NCI-H2227 (cell line): ENCODE results near the gene CAMK2D.
A peak's percentile ranks its signal among the peaks of the same experiment; 100 is the strongest.
"Not testable (repeated sequence)": the region's sequence is repeated elsewhere in the genome, so short reads cannot be mapped to it uniquely, and the experiment has no call there.

Source experiments
- DNase-seq: peaks from one replicate; lab custom pipeline; 2025; ENCODE audit not compliant: unreplicated experiment; lab: John Stamatoyannopoulos, UW

CAMK2D gene

DNA sequence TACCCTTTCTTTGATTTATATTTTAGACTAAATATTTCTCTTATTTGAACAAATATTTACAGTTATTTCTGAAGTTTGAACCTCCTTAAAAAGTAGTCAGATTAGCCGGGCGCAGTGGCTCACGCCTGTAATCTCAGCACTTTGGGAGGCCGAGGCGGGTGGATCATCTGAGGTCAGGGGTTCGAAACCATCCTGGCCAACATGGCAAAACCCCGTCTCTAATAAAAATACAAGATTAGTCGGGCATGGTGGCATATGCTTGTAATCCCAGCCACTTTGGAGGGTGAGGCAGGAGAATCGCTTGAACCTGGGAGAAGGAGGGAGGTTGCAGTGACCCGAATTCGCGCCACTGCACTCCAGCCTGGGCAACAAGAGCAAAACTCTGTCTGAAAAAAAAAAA lies 2.4 kb upstream of the CAMK2D start:
- DNase-seq = not testable (repeated sequence)

- no peak for DNase-seq
Observed at GRCh38 chr4:113763029-113763285, 1.4 kb upstream of the CAMK2D start.

DNA sequence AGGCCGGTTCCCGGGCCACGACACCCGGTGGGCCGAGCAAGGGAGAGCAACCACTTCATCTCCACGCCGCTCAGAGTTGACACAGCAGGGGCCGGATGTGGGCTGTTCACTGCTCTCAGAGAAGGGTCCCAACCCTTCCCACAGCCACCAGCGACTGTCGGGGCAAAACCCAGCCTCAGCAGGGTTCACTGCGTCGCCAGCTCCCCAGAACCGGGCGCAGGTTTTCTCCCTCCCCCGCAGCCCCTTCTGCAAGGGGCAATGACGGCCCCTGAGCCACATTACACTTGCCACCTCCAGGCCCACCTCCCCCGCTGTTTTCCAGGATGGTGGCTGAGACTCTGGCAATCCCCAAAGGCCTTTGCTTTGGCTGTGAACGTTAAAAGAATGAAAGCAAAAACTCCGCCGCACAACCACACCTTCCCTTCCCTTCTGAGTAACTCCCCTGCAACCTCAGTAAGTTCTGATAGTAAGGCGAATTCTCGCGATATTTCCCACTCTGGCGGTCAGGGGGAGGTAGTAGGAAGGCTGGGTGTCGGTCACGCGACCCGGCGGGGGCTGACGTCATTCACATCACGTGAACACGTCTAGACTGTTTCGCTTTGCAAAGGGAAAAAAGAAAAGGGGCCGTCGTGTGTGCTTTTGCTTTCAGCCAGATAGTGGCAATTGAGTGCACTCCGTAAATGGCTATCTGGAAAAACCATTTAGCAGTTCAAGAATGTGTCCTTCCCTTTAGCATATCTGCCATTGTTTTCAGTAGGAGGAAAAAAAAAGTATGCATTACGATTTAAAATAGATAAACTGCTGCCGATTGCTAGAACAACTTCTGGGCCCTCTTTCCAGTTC lies 869 bp upstream of the CAMK2D start:
- peak; percentile 99 for DNase-seq

GRCh38 chr4:113760795-113761619 lies 531 bp downstream of the CAMK2D start:
- DNase-seq = peak; percentile 60

DNA sequence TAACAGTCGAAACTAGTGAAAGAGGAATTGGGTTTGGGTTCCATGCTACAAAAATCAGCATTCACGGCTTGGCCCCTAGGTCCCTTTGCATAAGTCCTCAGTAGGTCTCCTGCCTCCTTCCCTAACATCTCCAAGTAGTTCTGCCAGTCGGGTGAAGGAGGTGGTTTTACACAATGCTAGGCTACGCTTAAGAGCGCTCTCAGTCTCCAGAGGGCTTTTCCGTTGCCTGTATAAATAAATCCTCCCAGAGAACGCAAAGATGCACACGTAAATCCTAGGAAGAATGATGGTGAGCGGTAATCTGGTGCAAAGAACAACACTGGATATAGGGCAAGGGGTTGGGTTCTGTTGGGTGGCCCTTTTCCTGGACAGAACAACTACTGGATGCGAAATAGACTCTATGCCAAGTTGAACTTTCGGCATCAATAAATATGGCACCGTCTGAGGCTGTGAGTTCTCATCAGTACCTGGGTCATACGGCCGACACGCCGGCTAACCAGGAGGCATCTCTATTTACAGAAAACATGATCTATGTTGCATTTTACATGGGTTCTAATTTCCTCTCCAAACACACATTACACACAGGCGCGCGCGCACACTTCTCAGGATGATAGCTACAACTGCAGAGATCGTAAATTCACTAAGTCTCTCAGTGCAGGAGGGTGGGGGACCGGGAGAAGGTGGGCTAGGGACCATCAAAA lies 1.3 kb downstream of the CAMK2D start:
- peak; percentile 25 for DNase-seq

GRCh38 chr4:113759696-113760093 lies 1.8 kb downstream of the CAMK2D start:
- DNase-seq = no peak

DNA sequence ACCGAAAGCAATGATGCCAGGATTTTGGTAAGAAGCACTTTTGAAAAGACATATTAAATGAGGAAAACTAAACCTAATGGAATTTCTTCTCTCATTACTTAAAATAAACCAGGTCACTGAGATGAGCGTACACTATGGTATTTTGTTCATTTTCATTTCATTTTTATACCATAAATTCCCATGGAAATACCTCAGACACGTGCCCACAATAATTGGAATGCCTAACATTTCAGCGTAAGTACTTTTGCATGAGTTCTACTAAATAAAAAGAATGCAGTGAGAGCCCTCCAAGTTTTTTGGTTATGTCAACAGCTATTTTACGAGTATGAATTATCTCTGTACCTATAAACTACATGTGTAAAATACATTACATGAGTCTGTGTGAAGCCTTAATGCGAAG lies 3.2 kb downstream of the CAMK2D start:
- no peak for DNase-seq

- DNase-seq = no peak
Observed at GRCh38 chr4:113757486-113757885, 4.1 kb downstream of the CAMK2D start.

GRCh38 chr4:113756005-113756410 lies 5.5 kb downstream of the CAMK2D start:
- no peak for DNase-seq

GRCh38 chr4:113750734-113751133 lies 10.8 kb downstream of the CAMK2D start:
- DNase-seq = no peak

GRCh38 chr4:113750296-113750695 lies 11.2 kb downstream of the CAMK2D start:
- DNase-seq = no peak

DNA sequence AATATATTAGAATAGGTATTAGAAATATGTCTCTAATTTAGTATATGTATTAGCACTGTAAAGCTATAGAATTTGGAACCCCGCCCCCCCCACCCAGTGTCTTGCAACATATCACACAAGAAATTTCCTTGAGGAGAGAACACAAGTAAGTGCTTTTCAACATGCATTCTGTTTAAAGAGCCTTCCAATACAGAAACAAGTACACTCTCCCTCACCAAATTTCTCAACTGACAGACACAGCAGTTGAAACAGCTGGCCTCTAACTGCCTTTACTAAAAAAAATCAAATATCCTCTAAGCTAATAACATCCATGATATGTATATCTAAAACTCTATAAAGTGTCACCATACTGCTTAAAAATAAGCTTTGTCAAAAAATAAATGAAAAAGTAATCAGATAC lies 12.4 kb downstream of the CAMK2D start:
- no peak for DNase-seq

DNA sequence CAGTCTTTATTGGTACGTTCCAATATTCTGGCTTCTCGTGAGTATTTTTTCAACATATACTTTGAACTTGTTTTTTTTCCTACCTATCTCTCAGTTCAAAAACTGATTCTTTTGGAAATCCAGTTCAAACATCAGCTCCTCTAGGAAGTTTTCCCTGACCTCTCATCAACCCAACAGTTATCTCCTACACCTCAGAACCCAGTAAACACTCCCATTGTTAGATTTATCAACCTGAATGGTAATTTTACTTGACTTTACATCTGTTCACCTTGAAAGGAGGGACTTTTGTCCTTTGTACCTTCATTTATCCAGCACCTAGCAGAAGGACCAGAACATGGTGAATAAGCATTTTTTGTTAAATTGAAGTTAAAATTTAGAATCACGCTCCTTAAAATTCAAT lies 13.6 kb downstream of the CAMK2D start:
- DNase-seq = no peak

DNA sequence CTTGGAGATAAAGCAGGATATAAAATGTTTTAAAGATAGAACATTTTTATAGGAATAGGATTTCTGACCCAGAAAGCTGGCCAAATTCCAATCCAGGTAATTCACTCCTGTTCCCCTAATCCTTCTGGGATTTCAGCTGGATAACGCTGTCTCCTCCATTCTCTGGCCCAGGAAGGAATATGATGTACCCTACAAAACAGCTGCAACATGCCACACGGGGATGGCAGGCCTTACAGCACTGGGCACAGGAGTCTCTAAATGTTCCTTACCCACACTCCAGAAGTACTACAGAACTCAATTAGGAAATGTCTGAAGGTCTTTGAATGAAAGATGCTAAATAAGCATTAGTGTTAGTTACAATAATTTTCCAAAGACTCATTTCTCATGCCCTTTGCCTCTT lies 15.8 kb downstream of the CAMK2D start:
- DNase-seq = no peak

GRCh38 chr4:113744667-113745240 lies 16.8 kb downstream of the CAMK2D start:
- no peak for DNase-seq

- DNase-seq = no peak
Observed at GRCh38 chr4:113743690-113744089, 17.8 kb downstream of the CAMK2D start.

- DNase-seq = no peak
Observed at GRCh38 chr4:113742643-113743042, 18.9 kb downstream of the CAMK2D start.

DNA sequence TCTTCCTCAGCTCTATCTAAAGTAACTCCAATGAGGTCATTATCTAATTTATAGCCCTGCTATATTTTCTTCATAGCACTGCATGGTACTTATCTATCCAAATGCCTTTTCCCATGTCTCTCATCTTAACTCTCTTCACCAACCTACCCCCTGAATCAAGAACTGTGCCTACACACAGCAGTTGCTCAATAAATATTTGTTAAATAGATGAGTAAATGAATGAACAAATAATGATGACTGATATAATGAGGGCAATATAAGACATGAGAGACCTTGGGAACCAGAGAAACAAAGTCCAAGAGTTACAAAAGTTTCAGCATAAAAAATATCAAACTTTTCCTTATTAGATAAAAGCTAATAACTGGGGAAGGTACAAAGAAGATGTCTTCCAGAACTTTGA lies 19.6 kb downstream of the CAMK2D start:
- DNase-seq = no peak

DNA sequence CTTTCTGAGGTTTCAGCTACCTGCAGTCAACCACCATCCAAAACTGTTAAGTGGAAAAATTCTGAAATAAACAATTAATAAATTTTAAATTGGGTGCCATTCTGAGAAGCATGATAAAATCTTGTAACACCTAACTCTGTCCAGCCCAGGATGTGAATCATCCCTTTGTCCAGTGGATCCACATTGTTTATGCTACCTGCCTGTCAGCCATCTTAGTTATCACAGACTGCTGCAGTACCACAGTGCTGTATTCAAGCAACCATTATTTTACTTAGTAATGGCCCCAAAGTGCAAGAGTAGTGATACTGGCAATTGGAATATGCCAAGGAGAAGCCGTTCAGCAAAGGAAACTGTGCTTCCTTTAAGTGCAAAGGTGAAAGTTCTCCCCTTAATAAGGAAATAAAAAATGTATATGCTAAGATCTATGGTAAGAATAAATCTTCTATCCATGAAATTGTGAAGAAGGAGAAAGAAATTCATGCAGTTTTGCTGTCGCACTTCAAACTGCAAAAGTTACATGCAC lies 20.6 kb downstream of the CAMK2D start:
- DNase-seq = no peak

DNA sequence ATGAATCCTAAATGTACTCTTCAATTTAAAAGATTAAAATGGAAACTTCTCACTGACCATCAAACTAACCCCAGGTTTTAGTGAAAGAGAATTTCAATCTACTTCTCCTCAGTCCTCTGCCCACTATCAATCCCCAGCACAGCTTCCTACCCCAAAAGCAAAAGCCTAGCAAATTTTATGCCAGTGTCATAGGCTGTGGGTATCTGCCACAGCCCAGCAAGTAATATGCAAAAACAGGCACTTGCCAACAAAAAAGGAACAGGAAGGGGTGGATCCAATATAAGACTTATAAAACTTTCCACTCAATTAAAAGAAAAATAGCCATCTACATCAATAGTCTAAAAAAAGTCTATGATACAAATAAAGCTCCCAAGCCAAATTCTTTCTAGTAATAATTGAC lies 22.3 kb downstream of the CAMK2D start:
- DNase-seq = no peak

GRCh38 chr4:113738251-113738650 lies 23.3 kb downstream of the CAMK2D start:
- no peak for DNase-seq
